Small intestine (tissue), 7 donors: ENCODE measurements around the gene ZNF521. TPM values are rescaled to one million over a fixed set of nuclear protein-coding genes. Genes with fewer than 3 reads are reported as not detected.
A peak's percentile ranks its signal among the peaks of the same experiment; 100 is the strongest.

Experiments
- DNase-seq, 2 donors: peaks; one replicate each; pipeline versions ENCODE4 v3.0.0 to v3.0.0-alpha.2; 2013
- FAIRE-seq: peaks from 2 replicates; lab custom pipeline; 2012; peaks lifted over from hg19 to GRCh38; lab: Jason Lieb, UNC
- H3K27ac ChIP-seq, 3 donors: one replicate each; pipeline ENCODE4 v1.5.1; 2013; ENCODE audit warnings: low read length in 2 of 3, mild to moderate bottlenecking in 2 of 3, control low read depth in 1 of 3, inconsistent platforms in 1 of 3, low read depth in 1 of 3, moderate library complexity in 1 of 3
- H3K27me3 ChIP-seq, 3 donors: one replicate each; pipeline ENCODE4 v1.6.1; 2013; ENCODE audit warnings: low read length in 3 of 3, inconsistent platforms in 1 of 3; ENCODE audit not compliant: control insufficient read depth in 3 of 3, insufficient read depth in 3 of 3
- H3K36me3 ChIP-seq, 3 donors: one replicate each; pipeline ENCODE4 v1.6.1; 2013; ENCODE audit warnings: low read length in 3 of 3, inconsistent platforms in 1 of 3, low read depth in 1 of 3, mild to moderate bottlenecking in 1 of 3, moderate library complexity in 1 of 3; ENCODE audit not compliant: control insufficient read depth in 3 of 3, insufficient read depth in 2 of 3
- H3K4me1 ChIP-seq, 3 donors: one replicate each; pipeline ENCODE4 v1.6.1; 2013; ENCODE audit warnings: low read length in 2 of 3, inconsistent platforms in 1 of 3, low read depth in 1 of 3, mild to moderate bottlenecking in 1 of 3, moderate library complexity in 1 of 3; ENCODE audit not compliant: control insufficient read depth in 3 of 3, insufficient read depth in 2 of 3
- H3K4me3 ChIP-seq, 3 donors: one replicate each; pipeline ENCODE4 v1.5.1; 2013; ENCODE audit warnings: low read length in 3 of 3, control low read depth in 1 of 3, inconsistent platforms in 1 of 3, low read depth in 1 of 3, mild to moderate bottlenecking in 1 of 3, moderate library complexity in 1 of 3
- H3K9me3 ChIP-seq, 2 donors: one replicate each; pipeline ENCODE4 v1.6.1; 2013; ENCODE audit warnings: low read depth in 1 of 2, low read length in 1 of 2; ENCODE audit not compliant: control insufficient read depth in 2 of 2, insufficient read depth in 1 of 2
- WGBS, 3 donors: extraction: QIAGEN DNeasy Blood & Tissue Kit; methylation state at CpG; one replicate each; pipeline ENCODE4 v1.1.7; 2013; 5-methylcytosine and 5-hydroxymethylcytosine counted together
- polyA plus RNA-seq, 4 donors: library from polyadenylated mRNA; stranded (reverse) in 3 of 4; unstranded in 1 of 4; fragments of 200-250 nt in 3 of 4; fragments of 120-200 nt in 1 of 4; gene quantifications; one replicate each; pipeline versions ENCODE4 v1.2.1 to v1.2.3, GENCODE V29; 2013
- donor health status: healthy with polysubstance abuse.
- donor health status: control.
- donor health status: control.
- donor health status: Bipolar disorder and iron deficiency.
- donor health status: healthy.

The ZNF521 gene
- polyA plus RNA-seq, 4 donors, result 3.5 to 5.5 (median 3.9) TPM; not detected in 1

DNA sequence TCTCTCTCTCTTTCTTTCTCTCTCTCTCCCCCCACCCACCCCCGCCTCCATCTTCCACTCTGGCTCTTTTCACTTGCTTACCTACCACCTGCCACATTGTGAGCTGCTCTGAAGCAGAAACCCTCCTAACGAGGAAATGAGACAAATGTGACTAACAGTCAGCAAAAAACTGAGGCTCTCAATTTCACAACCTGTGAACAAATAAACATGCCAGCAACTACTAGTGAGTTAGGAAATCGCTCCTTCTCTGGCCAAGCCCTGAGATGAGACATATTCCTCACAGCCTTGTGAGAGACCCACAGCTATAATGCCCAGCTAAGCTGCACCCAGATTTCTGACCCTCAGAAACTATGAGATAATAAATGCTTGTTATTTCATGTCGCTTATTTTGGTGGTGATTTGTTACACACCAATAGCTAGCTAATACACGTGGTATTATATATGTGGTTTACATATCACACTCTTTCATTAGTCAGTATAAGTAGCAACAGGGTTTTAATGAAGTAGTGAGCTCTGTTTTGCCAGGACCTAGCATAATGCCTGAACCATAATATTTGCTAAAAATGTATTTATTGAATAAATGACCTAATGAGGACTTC, 8.4 kb upstream of the ZNF521 start:
- Histone ChIP-seq H3K4me3 (no peak overlapping the region), H3K9me3 (peaks cover 0 to 2% of the 10 kb centered on the region in 2 donors), H3K27me3 (peaks cover 0 to 4% (median 3%) of the 10 kb centered on the region in 3 donors), H3K36me3 (no peaks in the 10 kb centered on the region), H3K27ac (no peak overlapping the region), H3K4me1 (no peaks in the 10 kb centered on the region)
- 75 to 79% (median 79%) methylated on average over 5 of the region's 5 CpGs for WGBS, 3 donors
- DNase-seq (no peak), FAIRE-seq (no peak)

DNA sequence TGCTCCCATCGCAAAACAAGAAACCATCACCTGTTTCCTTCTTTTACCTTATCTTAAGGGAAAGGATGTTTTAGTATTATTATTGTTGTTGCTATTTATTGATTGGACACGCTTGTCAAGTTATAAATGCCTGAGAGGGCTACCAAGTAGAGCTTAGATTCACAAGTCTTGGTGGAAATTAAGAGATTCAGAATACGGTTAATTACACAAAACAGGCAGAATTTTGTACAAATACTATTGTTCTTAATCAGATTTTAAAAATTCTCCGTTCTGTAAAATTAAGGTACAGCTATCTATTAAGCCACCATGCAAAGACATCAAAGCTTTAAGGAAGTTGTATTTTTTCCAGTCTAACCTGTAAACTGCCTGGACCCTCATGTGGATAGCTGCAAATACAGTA, 1.1 kb upstream of the ZNF521 start:
- Histone ChIP-seq H3K9me3 (no peaks in the 10 kb centered on the region), H3K4me1 (peaks cover 0 to 4% (median 3%) of the 10 kb centered on the region in 3 donors), H3K27ac (no peak overlapping the region), H3K27me3 (peaks cover 4 to 36% (median 7%) of the 10 kb centered on the region in 3 donors), H3K4me3 (no peak overlapping the region), H3K36me3 (no peaks in the 10 kb centered on the region)
- WGBS, 3 donors, result 33 to 49% (median 39%) methylated on average over 4 of the region's 4 CpGs
- DNase-seq (no peak), FAIRE-seq (no peak)

DNA sequence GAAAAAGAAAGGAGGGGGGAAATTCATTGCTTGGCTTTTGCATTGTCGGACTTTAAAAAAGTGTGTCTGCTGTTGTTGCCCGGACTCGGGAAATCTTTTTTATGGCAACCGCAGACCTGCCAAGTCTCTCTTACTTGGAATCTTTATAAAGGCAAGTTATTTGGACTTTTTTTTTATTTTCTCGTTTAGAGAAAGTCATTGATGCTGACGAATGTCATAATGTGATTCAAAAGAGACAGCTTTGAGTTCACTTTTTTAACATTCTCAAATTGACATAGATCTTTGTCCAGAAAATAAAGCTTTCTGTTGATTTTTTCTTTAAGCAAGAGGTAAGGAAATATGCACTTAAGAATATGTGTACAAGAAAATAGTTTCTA, 651 bp upstream of the ZNF521 start:
- Histone ChIP-seq H3K9me3 (no peaks in the 10 kb centered on the region), H3K4me3 (peak overlapping the region in 1 of 3 donors; percentile 30), H3K4me1 (peaks cover 0 to 4% (median 3%) of the 10 kb centered on the region in 3 donors), H3K27me3 (peaks cover 4 to 37% (median 7%) of the 10 kb centered on the region in 3 donors), H3K27ac (no peak overlapping the region), H3K36me3 (no peaks in the 10 kb centered on the region)
- 0 to 1% (median 1%) methylated on average over 6 of the region's 6 CpGs for WGBS, 3 donors
- no peak for DNase-seq
- no peak for FAIRE-seq

DNA sequence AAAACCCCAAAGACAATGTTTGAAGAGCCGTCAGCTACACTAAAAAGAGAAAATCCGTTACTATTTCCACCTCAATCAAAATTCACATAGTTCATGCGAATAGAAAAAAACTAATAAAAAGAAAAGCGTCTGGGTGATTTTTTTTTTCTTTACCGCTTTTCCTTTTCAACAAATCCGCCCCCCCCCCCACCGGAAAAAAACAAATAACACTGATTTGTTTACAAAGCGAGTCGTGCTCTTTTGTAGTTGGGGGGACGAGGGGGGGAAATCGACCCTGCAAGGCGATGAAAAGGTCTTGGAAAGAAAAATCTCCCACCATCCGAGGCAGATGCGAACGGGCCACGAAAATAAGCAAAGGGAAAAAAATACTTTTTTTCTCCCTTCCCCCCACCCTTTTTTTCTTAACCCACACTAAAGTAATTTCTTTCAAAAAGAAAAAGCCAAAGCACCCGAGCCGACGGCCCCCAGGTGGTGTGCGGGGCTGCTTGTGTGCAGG, 638 bp downstream of the ZNF521 start:
- peak overlapping the region; percentile 40 to 80 (median 59) for H3K4me3 ChIP-seq
- DNase-seq, result no peak
- H3K27ac ChIP-seq, result peak overlapping the region in 2 of 3 donors; percentile 52 to 60
- H3K4me1 ChIP-seq, result peaks cover 0 to 4% (median 3%) of the 10 kb centered on the region in 3 donors
- no peaks in the 10 kb centered on the region for H3K36me3 ChIP-seq
- 1 to 2% (median 1%) methylated on average over 20 of the region's 20 CpGs for WGBS, 3 donors
- H3K27me3 ChIP-seq, result peaks cover 4 to 41% (median 7%) of the 10 kb centered on the region in 3 donors
- FAIRE-seq, result no peak
- no peaks in the 10 kb centered on the region for H3K9me3 ChIP-seq

DNA sequence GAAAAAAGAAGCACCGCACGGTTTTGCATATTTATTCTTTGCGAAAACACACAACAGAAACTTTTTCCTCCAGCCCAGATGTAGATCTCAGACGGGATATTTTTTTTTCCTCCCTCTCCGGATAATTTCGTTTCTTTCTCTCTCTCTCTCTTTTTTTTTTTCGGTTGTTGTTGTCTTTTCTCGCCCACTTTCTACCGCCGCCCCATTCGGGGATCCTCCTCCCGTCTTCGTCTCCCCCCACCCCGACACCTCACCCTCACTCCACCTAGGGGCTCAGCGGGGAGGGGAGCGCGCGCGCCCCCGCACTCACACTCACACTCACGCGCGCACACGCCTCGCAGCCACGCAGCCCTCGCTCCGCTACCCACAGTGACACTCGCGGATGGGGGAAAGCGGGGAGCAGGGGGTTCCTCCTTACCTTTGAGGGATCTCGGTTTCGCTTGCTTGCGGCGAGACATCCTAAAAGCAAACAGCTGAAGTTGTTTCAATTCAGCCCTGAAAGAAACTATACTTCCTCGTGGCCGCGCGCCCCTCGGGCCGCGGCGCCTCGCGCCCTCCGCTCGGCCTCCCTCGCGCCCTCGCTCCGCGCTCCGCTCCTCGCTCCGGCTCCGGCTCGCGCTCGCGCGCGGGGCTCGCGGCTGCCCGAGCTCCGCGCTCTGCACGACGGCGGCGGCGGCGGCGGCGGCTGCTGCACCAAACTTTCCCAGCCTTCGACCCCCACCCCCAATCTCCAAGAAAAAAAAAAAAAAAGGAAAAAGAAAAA, 1.3 kb downstream of the ZNF521 start:
- WGBS, 3 donors, result 1% methylated on average over 76 of the region's 76 CpGs

DNA sequence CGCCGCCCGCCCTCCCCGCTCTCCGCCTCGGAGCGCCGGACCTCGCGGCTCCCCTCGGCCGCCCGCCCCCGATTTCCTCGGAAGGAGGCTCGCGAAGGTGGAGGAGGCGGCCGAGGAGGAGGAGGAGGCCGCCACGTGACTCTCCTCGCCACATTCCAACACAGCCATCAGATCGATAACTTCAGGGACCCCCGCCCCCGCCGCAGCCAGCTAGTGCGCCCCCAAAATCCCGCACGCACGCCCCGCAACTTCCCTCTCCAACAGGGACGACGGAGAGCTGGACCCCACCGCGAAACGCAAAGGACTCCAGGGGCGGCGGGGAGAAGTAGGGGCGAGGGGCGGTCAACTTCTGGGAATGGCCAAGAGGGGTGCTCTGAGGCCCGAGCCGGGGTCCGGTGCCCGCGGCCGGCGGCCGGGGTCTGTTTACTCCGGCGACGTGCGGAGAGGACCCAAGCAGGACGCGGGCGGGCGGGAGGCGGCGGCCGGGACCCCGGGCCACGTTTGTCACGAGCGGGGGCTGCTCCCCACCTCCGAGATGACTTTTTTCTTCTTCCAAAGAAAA, 2.0 kb downstream of the ZNF521 start:
- Histone ChIP-seq H3K4me1 (peaks cover 0 to 4% (median 3%) of the 10 kb centered on the region in 3 donors), H3K36me3 (no peaks in the 10 kb centered on the region), H3K9me3 (no peaks in the 10 kb centered on the region), H3K27me3 (peaks cover 4 to 41% (median 7%) of the 10 kb centered on the region in 3 donors), H3K27ac (peak overlapping the region in 2 of 3 donors; percentile 74), H3K4me3 (peak overlapping the region; percentile 23 to 72 (median 40))
- WGBS, 3 donors, result 1 to 2% (median 2%) methylated on average over 36 to 64 of the region's 64 CpGs
- DNase-seq (peak in 1 of 2 donors; percentile 29), FAIRE-seq (no peak)

More for the DNA sequence above, 1.3 kb downstream of the ZNF521 start:
- H3K9me3 ChIP-seq, result no peaks in the 10 kb centered on the region
- no peak for FAIRE-seq
- H3K27ac ChIP-seq, result peak overlapping the region in 2 of 3 donors; percentile 74 to 87
- peaks cover 0 to 4% (median 3%) of the 10 kb centered on the region in 3 donors for H3K4me1 ChIP-seq
- no peaks in the 10 kb centered on the region for H3K36me3 ChIP-seq
- H3K4me3 ChIP-seq, result peak overlapping the region; percentile 40 to 80 (median 53)
- peaks cover 4 to 41% (median 7%) of the 10 kb centered on the region in 3 donors for H3K27me3 ChIP-seq
- peak in 1 of 2 donors; percentile 52 for DNase-seq

DNA sequence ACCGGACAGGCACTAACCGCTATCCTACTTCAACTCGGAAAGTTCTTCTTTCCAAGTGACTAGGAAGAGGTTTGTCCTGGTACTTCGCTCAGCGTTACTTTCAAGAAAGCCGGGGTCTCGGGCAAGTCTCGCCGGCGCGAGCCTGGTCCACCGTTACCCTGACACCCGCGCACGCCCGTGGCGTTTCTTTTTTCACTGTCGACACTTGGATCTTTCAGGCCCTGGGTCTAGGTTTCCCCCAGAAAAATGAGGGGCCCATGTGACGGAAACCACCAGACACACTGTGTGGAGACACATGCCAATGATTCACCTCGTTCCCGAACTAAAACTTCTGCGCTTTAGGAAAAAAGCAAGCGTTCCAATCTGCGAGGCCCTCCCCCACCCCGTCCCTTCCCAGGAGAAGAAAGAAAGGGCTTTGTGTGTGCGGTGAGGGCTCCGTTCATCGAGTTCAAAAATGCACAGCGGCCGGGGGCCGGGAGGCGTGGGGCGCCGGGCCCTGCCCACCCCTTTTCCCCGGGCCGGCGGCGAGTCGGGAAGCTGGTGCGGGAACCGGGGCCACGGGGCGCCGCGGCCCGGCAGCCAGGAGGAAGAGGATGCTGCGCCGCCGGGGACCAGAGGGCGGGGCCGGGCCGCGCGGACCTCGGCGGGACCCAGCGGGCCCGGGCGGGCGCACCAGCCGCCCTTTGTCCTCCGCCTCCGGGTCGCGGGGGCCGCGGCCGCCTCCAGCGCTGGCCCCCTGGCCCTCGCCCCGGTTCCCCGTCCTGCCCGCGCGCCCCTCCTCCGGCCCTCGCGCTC, 2.6 kb downstream of the ZNF521 start:
- 3 to 4% (median 4%) methylated on average over 54 to 78 of the region's 78 CpGs for WGBS, 3 donors
- peak in 1 of 2 donors; percentile 37 for DNase-seq
- no peak for FAIRE-seq
- H3K4me3 ChIP-seq, result peak overlapping the region; percentile 23 to 48 (median 40)
- peaks cover 4 to 39% (median 7%) of the 10 kb centered on the region in 3 donors for H3K27me3 ChIP-seq
- peak overlapping the region in 2 of 3 donors; percentile 6 to 74 for H3K27ac ChIP-seq
- H3K36me3 ChIP-seq, result no peaks in the 10 kb centered on the region
- H3K4me1 ChIP-seq, result peaks cover 0 to 4% (median 3%) of the 10 kb centered on the region in 3 donors
- H3K9me3 ChIP-seq, result no peaks in the 10 kb centered on the region
